Measurements from ENCODE around the gene APLN.

Gene APLN

GRCh38 chrX:129641941-129642340 lies 12.8 kb downstream of the APLN start:
- no peak for DNase-seq

- DNase-seq = no peak
Measured at GRCh38 chrX:129641469-129641868, 13.3 kb downstream of the APLN start.

GRCh38 chrX:129640737-129641136 lies 14.0 kb downstream of the APLN start:
- DNase-seq = no peak

GRCh38 chrX:129638917-129639316 lies 15.8 kb downstream of the APLN start:
- no peak for DNase-seq

GRCh38 chrX:129637217-129638109 lies 17.3 kb downstream of the APLN start:
- peak in 53 of 56 donors; percentile 1 to 84 (median 40) for DNase-seq

GRCh38 chrX:129636175-129636681 lies 18.5 kb downstream of the APLN start:
- DNase-seq = no peak

GRCh38 chrX:129634541-129634940 lies 20.2 kb downstream of the APLN start:
- peak in 40 of 56 donors; percentile 1 to 66 (median 26) for DNase-seq

- DNase-seq = peak in 3 of 56 donors; percentile 0 to 6 (median 5)
Measured at GRCh38 chrX:129632443-129632842, 22.3 kb downstream of the APLN start.

- DNase-seq = no peak
Measured at GRCh38 chrX:129631849-129632248, 22.9 kb downstream of the APLN start.

GRCh38 chrX:129629837-129630236 lies 24.9 kb downstream of the APLN start:
- peak in 34 of 56 donors; percentile 2 to 68 (median 18) for DNase-seq

- no peak for DNase-seq
Measured at GRCh38 chrX:129626026-129626425, 28.7 kb downstream of the APLN start.

- no peak for DNase-seq
Measured at GRCh38 chrX:129622757-129623301, 31.9 kb downstream of the APLN start.

- DNase-seq = no peak
Measured at GRCh38 chrX:129618997-129619396, 35.8 kb downstream of the APLN start.

- DNase-seq = no peak
Measured at GRCh38 chrX:129617420-129617819, 37.3 kb downstream of the APLN start.

GRCh38 chrX:129614481-129615255 lies 40.1 kb downstream of the APLN start:
- no peak for DNase-seq

GRCh38 chrX:129613596-129613995 lies 41.2 kb downstream of the APLN start:
- no peak for DNase-seq

GRCh38 chrX:129612396-129612795 lies 42.4 kb downstream of the APLN start:
- DNase-seq = no peak

GRCh38 chrX:129609395-129609794 lies 45.4 kb downstream of the APLN start:
- no peak for DNase-seq

- no peak for DNase-seq
Measured at GRCh38 chrX:129608496-129608895, 46.3 kb downstream of the APLN start.

- DNase-seq = peak in 38 of 56 donors; percentile 0 to 70 (median 11)
Measured at GRCh38 chrX:129606918-129607317, 47.8 kb downstream of the APLN start.

GRCh38 chrX:129600981-129601424 lies 53.8 kb downstream of the APLN start:
- peak in 48 of 56 donors; percentile 0 to 66 (median 14) for DNase-seq

GRCh38 chrX:129599996-129600395 lies 54.8 kb downstream of the APLN start:
- DNase-seq = no peak
